HUES64 (cell line): ENCODE measurements around the gene ACTR5.
"Not testable (repeated sequence)": the region's sequence is repeated elsewhere in the genome, so short reads cannot be mapped to it uniquely, and the experiment has no call there.

Experiments used
- H3K27ac ChIP-seq: 2 replicates; pipeline ENCODE4 v1.7.0; 2013; ENCODE audit warnings: low read depth, low read length, inconsistent platforms
- H3K27me3 ChIP-seq: 2 replicates; pipeline ENCODE4 v1.6.1; 2013; ENCODE audit warnings: mild to moderate bottlenecking, low read length; ENCODE audit not compliant: insufficient read depth
- H3K36me3 ChIP-seq: 2 replicates; pipeline ENCODE4 v1.6.1; 2013; ENCODE audit warnings: mild to moderate bottlenecking, low read length; ENCODE audit not compliant: insufficient read depth
- H3K4me1 ChIP-seq: 2 replicates; pipeline ENCODE4 v1.6.1; 2013; ENCODE audit warnings: mild to moderate bottlenecking, low read length, moderate library complexity; ENCODE audit not compliant: insufficient read depth
- H3K4me3 ChIP-seq: 2 replicates; pipeline ENCODE4 v1.5.1; 2013; ENCODE audit warnings: mild to moderate bottlenecking, low read length, moderate library complexity
- H3K9ac ChIP-seq: 2 replicates; pipeline ENCODE4 v1.6.1; 2013; ENCODE audit warnings: mild to moderate bottlenecking, low read depth, low read length
- H3K9me3 ChIP-seq: 2 replicates; pipeline ENCODE4 v1.6.1; 2013; ENCODE audit warnings: low read depth, low read length; ENCODE audit not compliant: insufficient read depth
- WGBS: fragments of 150-250, 120-280 bp; methylation state at CpG from one replicate; pipeline ENCODE4 v1.1.7; 2013; ENCODE audit warnings: missing lambda C conversion rate; 5-methylcytosine and 5-hydroxymethylcytosine counted together

The ACTR5 gene

GRCh38 chr20:38809942-38810341 lies 61.7 kb downstream of the ACTR5 start:
- Histone ChIP-seq H3K4me3 (no peak overlapping the region), H3K4me1 (peaks cover 5% of the 10 kb centered on the region), H3K27me3 (peaks cover 30% of the 10 kb centered on the region), H3K27ac (no peak overlapping the region), H3K36me3 (no peaks in the 10 kb centered on the region), H3K9me3 (no peaks in the 10 kb centered on the region), H3K9ac (no peak overlapping the region)
- WGBS: 83% methylated on average over 6 of the region's 6 CpGs

- Histone ChIP-seq H3K27ac (no peak overlapping the region), H3K4me3 (no peak overlapping the region), H3K36me3 (no peaks in the 10 kb centered on the region), H3K27me3 (peaks cover 26% of the 10 kb centered on the region), H3K4me1 (peaks cover 5% of the 10 kb centered on the region), H3K9me3 (no peaks in the 10 kb centered on the region), H3K9ac (no peak overlapping the region)
- 94% methylated on average over 4 of the region's 4 CpGs for WGBS
Observed at GRCh38 chr20:38810926-38811630, 62.8 kb downstream of the ACTR5 start.

DNA sequence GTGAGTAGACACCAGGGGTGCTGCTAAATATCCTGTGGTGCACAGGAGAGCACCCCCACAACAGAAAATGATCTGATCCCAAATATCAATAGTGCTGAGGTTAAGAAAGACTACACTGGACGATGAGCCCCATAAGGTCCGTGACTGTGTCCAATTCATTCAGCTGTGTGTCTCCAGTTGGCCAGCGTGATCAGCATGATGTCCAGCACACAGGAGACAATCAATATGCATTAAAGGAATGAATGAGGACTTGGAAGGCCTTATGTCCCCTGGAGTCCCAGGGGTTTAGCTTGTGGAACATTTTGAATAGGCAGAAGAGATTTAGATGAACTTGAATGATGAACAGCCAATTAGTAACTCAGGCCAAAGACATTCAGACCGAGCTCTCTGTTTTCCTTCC lies 63.5 kb downstream of the ACTR5 start:
- WGBS: 92% methylated on average over 4 of the region's 4 CpGs
- no peak overlapping the region for H3K4me3 ChIP-seq

GRCh38 chr20:38812182-38812581 lies 63.9 kb downstream of the ACTR5 start:
- no peak overlapping the region for H3K4me3 ChIP-seq
- no peaks in the 10 kb centered on the region for H3K9me3 ChIP-seq
- H3K36me3 ChIP-seq: no peaks in the 10 kb centered on the region
- peaks cover 15% of the 10 kb centered on the region for H3K27me3 ChIP-seq
- WGBS: 86% methylated on average over 5 of the region's 5 CpGs
- H3K4me1 ChIP-seq: peaks cover 5% of the 10 kb centered on the region
- H3K27ac ChIP-seq: no peak overlapping the region
- no peak overlapping the region for H3K9ac ChIP-seq

More for the DNA sequence above, 63.5 kb downstream of the ACTR5 start:
- H3K27me3 ChIP-seq: peaks cover 19% of the 10 kb centered on the region
- H3K9ac ChIP-seq: no peak overlapping the region
- H3K27ac ChIP-seq: no peak overlapping the region
- H3K4me1 ChIP-seq: peaks cover 5% of the 10 kb centered on the region
- no peaks in the 10 kb centered on the region for H3K9me3 ChIP-seq
- H3K36me3 ChIP-seq: no peaks in the 10 kb centered on the region

- H3K27ac ChIP-seq: no peak overlapping the region
- H3K27me3 ChIP-seq: peaks cover 7% of the 10 kb centered on the region
- H3K36me3 ChIP-seq: no peaks in the 10 kb centered on the region
- 89% methylated on average over 4 of the region's 4 CpGs for WGBS
- H3K9me3 ChIP-seq: no peaks in the 10 kb centered on the region
- no peak overlapping the region for H3K9ac ChIP-seq
- H3K4me3 ChIP-seq: no peak overlapping the region
- peaks cover 6% of the 10 kb centered on the region for H3K4me1 ChIP-seq
Observed at GRCh38 chr20:38812709-38813573, 64.7 kb downstream of the ACTR5 start.

GRCh38 chr20:38813574-38813962 lies 65.3 kb downstream of the ACTR5 start:
- not testable (repeated sequence) for H3K9me3 ChIP-seq, H3K27me3 ChIP-seq, H3K4me3 ChIP-seq, H3K27ac ChIP-seq, H3K36me3 ChIP-seq, H3K9ac ChIP-seq
- peaks cover 11% of the 10 kb centered on the region for H3K4me1 ChIP-seq
- 95% methylated on average over 6 of the region's 6 CpGs for WGBS

GRCh38 chr20:38815446-38815845 lies 67.2 kb downstream of the ACTR5 start:
- Histone ChIP-seq H3K27ac (no peak overlapping the region), H3K4me1 (peaks cover 11% of the 10 kb centered on the region), H3K9me3 (no peaks in the 10 kb centered on the region), H3K27me3 (no peaks in the 10 kb centered on the region), H3K36me3 (no peaks in the 10 kb centered on the region), H3K9ac (no peak overlapping the region), H3K4me3 (no peak overlapping the region)

DNA sequence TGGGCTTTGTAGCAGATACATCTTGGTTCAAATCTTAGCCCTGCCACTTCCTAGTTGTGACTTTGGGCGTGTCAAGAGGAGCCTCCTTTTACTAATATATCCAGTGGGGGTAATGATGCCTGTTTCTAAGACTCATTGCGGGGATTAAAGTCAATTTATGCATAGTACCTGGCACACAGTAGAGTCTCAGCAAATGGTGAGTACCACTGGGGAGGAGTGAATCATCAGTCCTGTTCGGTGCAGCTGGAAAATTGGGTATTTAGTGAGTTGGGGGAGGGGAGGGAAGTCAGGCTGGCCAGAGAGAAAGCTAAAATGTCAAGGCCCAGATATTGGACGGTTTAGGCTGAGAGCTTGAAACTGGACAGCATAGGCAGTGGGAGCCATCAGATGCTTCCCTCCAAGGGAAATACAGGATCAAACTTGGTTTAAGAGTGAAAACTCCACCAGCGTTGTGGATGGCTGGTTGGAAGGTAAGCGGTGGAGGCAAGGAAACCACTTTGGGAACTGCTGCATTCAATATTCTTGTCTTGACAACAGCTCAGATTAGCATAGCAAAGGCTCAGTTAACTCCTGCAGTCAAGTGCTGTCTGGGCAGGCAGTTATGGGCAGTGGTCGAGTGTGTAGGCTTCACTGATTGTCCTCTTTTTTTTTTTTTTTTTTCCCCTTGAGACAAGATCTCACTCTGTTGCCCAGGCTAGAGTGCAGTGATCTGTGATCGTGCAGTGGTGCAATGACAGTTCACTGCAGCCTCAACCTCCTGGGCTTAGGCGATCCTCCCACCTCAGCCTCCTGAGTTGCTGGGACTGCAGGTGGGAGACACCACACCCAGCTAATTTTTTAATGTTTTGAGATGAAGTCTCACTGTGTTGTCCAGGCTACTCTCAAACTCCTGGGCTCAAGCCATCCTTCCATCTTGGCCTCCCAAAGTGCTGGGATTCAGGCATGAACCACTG lies 70.1 kb downstream of the ACTR5 start:
- Histone ChIP-seq H3K27me3 (no peaks in the 10 kb centered on the region), H3K4me1 (peaks cover 11% of the 10 kb centered on the region), H3K9ac (no peak overlapping the region), H3K4me3 (0 out of 2 replicates have a peak overlapping the region, but pooled peaks have one; percentile 7), H3K36me3 (no peaks in the 10 kb centered on the region), H3K27ac (no peak overlapping the region; the same call in 1 of the 2 replicates), H3K9me3 (no peaks in the 10 kb centered on the region)
- WGBS: 50% methylated on average over 9 of the region's 9 CpGs
